Activated CD8-positive, alpha-beta T cell treated with anti-CD3 and anti-CD28 coated beads, Interleukin-2, amount 10 ng/mL, durations not matched to agents 7 days and 5 days (primary cell): ENCODE results near the gene MRPL10. TPM values are rescaled to one million over a fixed set of nuclear protein-coding genes. Genes with fewer than 3 reads are reported as not detected.

Experiments used
- ATAC-seq: fragments of 150-1000 bp; cut with Tn5 transposase; one replicate; pipeline ENCODE4 v1.10.0; 2021; ENCODE audit warnings: moderate library complexity
- CTCF ChIA-PET: fragments of 350-600 bp; sonication (Branson Sonifier 250); formaldehyde crosslinking; loops from one replicate; lab custom pipeline; 2021; ENCODE audit warnings: antibody characterized with exemption; lab: Charles Lee
- POLR2A ChIA-PET: fragments of 350-600 bp; sonication (Branson Sonifier 250); formaldehyde crosslinking; loops from one replicate; lab custom pipeline; 2021; ENCODE audit warnings: antibody characterized with exemption; lab: Charles Lee
- DNase-seq: peaks from one replicate; pipeline ENCODE4 v3.0.0-alpha.2; 2020
- H3K27ac Mint-ChIP-seq: one replicate; pipeline ENCODE4 v1.8.0; 2021; ENCODE audit warnings: mild to moderate bottlenecking, mixed read lengths
- H3K27me3 Mint-ChIP-seq: one replicate; pipeline ENCODE4 v1.8.0; 2021; ENCODE audit warnings: low read depth, mixed read lengths
- H3K36me3 Mint-ChIP-seq: one replicate; pipeline ENCODE4 v1.8.0; 2021; ENCODE audit warnings: low read depth, mixed read lengths
- H3K4me1 Mint-ChIP-seq: one replicate; pipeline ENCODE4 v1.8.0; 2021; ENCODE audit warnings: low read depth, mixed read lengths
- H3K4me3 Mint-ChIP-seq: one replicate; pipeline ENCODE4 v1.8.0; 2021; ENCODE audit warnings: mild to moderate bottlenecking, mixed read lengths
- H3K9me3 Mint-ChIP-seq: one replicate; pipeline ENCODE4 v1.8.0; 2022; ENCODE audit warnings: mixed read lengths; ENCODE audit not compliant: insufficient read depth
- total RNA-seq, 2 experiments: library from RNA; stranded (reverse); gene quantifications; one replicate each; pipeline ENCODE4 v1.2.3, GENCODE V29; 2021

The MRPL10 gene
- total RNA-seq, 2 experiments from 2014 or later = 37.9 to 41.6 TPM

GRCh38 chr17:47802341-47803022 is 28.9 kb downstream of the MRPL10 start:
- DNase-seq = peak; percentile 76
- H3K27me3 Mint-ChIP-seq = peaks cover 3% of the 10 kb centered on the region
- H3K27ac Mint-ChIP-seq = no peak overlapping the region
- H3K36me3 Mint-ChIP-seq = peaks cover 8% of the 10 kb centered on the region
- H3K4me3 Mint-ChIP-seq = no peak overlapping the region
- CTCF ChIA-PET = interaction anchor here (0.6 to 2.1 kb wide), 13 partner anchors 10 to 153 kb away, joined by 3 to 10 read pairs (median 3); no protein-coding TSS in a partner anchor
- POLR2A ChIA-PET = no interaction called here
- no peaks in the 10 kb centered on the region for H3K9me3 Mint-ChIP-seq
- H3K4me1 Mint-ChIP-seq = no peaks in the 10 kb centered on the region
- ATAC-seq = peak; percentile 91

GRCh38 chr17:47801906-47802305 is 29.4 kb downstream of the MRPL10 start:
- DNase-seq = no peak
- Mint-ChIP-seq H3K4me1 (no peaks in the 10 kb centered on the region), H3K9me3 (no peaks in the 10 kb centered on the region), H3K36me3 (peaks cover 2% of the 10 kb centered on the region), H3K27ac (no peak overlapping the region), H3K4me3 (no peak overlapping the region), H3K27me3 (peaks cover 5% of the 10 kb centered on the region)
- ChIA-PET CTCF (interaction anchor here (0.6 to 2.1 kb wide), 12 partner anchors 9 to 153 kb away, joined by 3 to 10 read pairs (median 3); no protein-coding TSS in a partner anchor), POLR2A (interaction anchor here (1.1 kb wide), 1 partner anchor 69 kb away, joined by 3 read pairs; the partner anchor contains the start of gene TBX21)
- ATAC-seq = no peak

- peaks cover 5% of the 10 kb centered on the region for H3K27me3 Mint-ChIP-seq
- no peak overlapping the region for H3K27ac Mint-ChIP-seq
- no peaks in the 10 kb centered on the region for H3K36me3 Mint-ChIP-seq
- ATAC-seq = no peak
- H3K4me1 Mint-ChIP-seq = no peaks in the 10 kb centered on the region
- H3K4me3 Mint-ChIP-seq = no peak overlapping the region
- H3K9me3 Mint-ChIP-seq = no peaks in the 10 kb centered on the region
- POLR2A ChIA-PET = interaction anchor here (1.1 kb wide), 1 partner anchor 68 kb away, joined by 3 read pairs; the partner anchor contains the start of gene TBX21
- no peak for DNase-seq
- CTCF ChIA-PET = interaction anchor here (0.8 to 2.1 kb wide), 8 partner anchors 9 to 152 kb away, joined by 3 to 10 read pairs (median 4); no protein-coding TSS in a partner anchor
Measured at GRCh38 chr17:47801176-47801765, 30.1 kb downstream of the MRPL10 start.

GRCh38 chr17:47800686-47801085 is 30.7 kb downstream of the MRPL10 start:
- ChIA-PET POLR2A (no interaction called here), CTCF (interaction anchor here (1.6 to 2.1 kb wide), 2 partner anchors 101 to 136 kb away, joined by 9 to 10 read pairs; no protein-coding TSS in a partner anchor)
- Mint-ChIP-seq H3K4me1 (no peaks in the 10 kb centered on the region), H3K9me3 (no peaks in the 10 kb centered on the region), H3K27ac (no peak overlapping the region), H3K4me3 (no peak overlapping the region), H3K36me3 (no peaks in the 10 kb centered on the region), H3K27me3 (peaks cover 5% of the 10 kb centered on the region)
- DNase-seq (no peak), ATAC-seq (no peak)

GRCh38 chr17:47797797-47798196 is 33.5 kb downstream of the MRPL10 start:
- no peaks in the 10 kb centered on the region for H3K36me3 Mint-ChIP-seq
- DNase-seq (no peak), ATAC-seq (no peak)
- no peaks in the 10 kb centered on the region for H3K4me1 Mint-ChIP-seq
- peaks cover 13% of the 10 kb centered on the region for H3K27me3 Mint-ChIP-seq
- no peak overlapping the region for H3K4me3 Mint-ChIP-seq
- ChIA-PET CTCF (interaction anchor here (0.9 kb wide), 1 partner anchor 99 kb away, joined by 4 read pairs; no protein-coding TSS in a partner anchor), POLR2A (no interaction called here)
- H3K27ac Mint-ChIP-seq = no peak overlapping the region
- no peaks in the 10 kb centered on the region for H3K9me3 Mint-ChIP-seq

- H3K9me3 Mint-ChIP-seq = no peaks in the 10 kb centered on the region
- peaks cover 46% of the 10 kb centered on the region for H3K27me3 Mint-ChIP-seq
- H3K27ac Mint-ChIP-seq = no peak overlapping the region
- ATAC-seq (no peak), DNase-seq (no peak)
- POLR2A ChIA-PET = interaction anchor here (1.0 kb wide), 1 partner anchor 102 kb away, joined by 3 read pairs; no protein-coding TSS in a partner anchor
- H3K36me3 Mint-ChIP-seq = no peaks in the 10 kb centered on the region
- H3K4me3 Mint-ChIP-seq = no peak overlapping the region
- H3K4me1 Mint-ChIP-seq = peaks cover 10% of the 10 kb centered on the region
- CTCF ChIA-PET = interaction anchor here (1.4 to 1.6 kb wide), 2 partner anchors 9 to 51 kb away, joined by 3 to 4 read pairs; no protein-coding TSS in a partner anchor
Measured at GRCh38 chr17:47792979-47793378, 38.4 kb downstream of the MRPL10 start.

GRCh38 chr17:47792457-47792856 is 38.9 kb downstream of the MRPL10 start:
- Mint-ChIP-seq H3K4me1 (peaks cover 10% of the 10 kb centered on the region), H3K4me3 (no peak overlapping the region), H3K9me3 (no peaks in the 10 kb centered on the region), H3K27ac (no peak overlapping the region), H3K27me3 (peaks cover 49% of the 10 kb centered on the region), H3K36me3 (no peaks in the 10 kb centered on the region)
- ChIA-PET CTCF (interaction anchor here (1.4 to 1.6 kb wide), 2 partner anchors 9 to 50 kb away, joined by 3 to 4 read pairs; no protein-coding TSS in a partner anchor), POLR2A (interaction anchor here (0.6 to 1.0 kb wide), 3 partner anchors 54 to 103 kb away, joined by 3 read pairs; no protein-coding TSS in a partner anchor)
- DNase-seq (no peak), ATAC-seq (no peak)

GRCh38 chr17:47791025-47791424 is 40.3 kb downstream of the MRPL10 start:
- DNase-seq (no peak), ATAC-seq (no peak)
- Mint-ChIP-seq H3K27ac (no peak overlapping the region), H3K9me3 (no peaks in the 10 kb centered on the region), H3K4me3 (no peak overlapping the region), H3K27me3 (peaks cover 49% of the 10 kb centered on the region), H3K36me3 (no peaks in the 10 kb centered on the region), H3K4me1 (peaks cover 10% of the 10 kb centered on the region)
- ChIA-PET POLR2A (no interaction called here), CTCF (interaction anchor here (0.6 to 2.1 kb wide), 2 partner anchors 92 to 93 kb away, joined by 3 to 10 read pairs; no protein-coding TSS in a partner anchor)

GRCh38 chr17:47789611-47790561 is 41.5 kb downstream of the MRPL10 start:
- Mint-ChIP-seq H3K4me1 (peaks cover 10% of the 10 kb centered on the region), H3K27me3 (peaks cover 48% of the 10 kb centered on the region), H3K4me3 (peak overlapping the region; percentile 57), H3K9me3 (no peaks in the 10 kb centered on the region), H3K36me3 (no peaks in the 10 kb centered on the region), H3K27ac (no peak overlapping the region)
- ATAC-seq = peak; percentile 90
- CTCF ChIA-PET = interaction anchor here (0.6 to 2.1 kb wide), 21 partner anchors 20 to 145 kb away, joined by 3 to 16 read pairs (median 3); partner anchors contain the start of gene TBX21
- POLR2A ChIA-PET = no interaction called here
- peak; percentile 61 for DNase-seq

- Mint-ChIP-seq H3K27ac (no peak overlapping the region), H3K27me3 (peaks cover 50% of the 10 kb centered on the region), H3K4me1 (peaks cover 9% of the 10 kb centered on the region), H3K4me3 (no peak overlapping the region), H3K36me3 (no peaks in the 10 kb centered on the region), H3K9me3 (no peaks in the 10 kb centered on the region)
- ATAC-seq = peak; percentile 62
- DNase-seq = peak; percentile 72
- POLR2A ChIA-PET = interaction anchor here (1.3 to 1.5 kb wide), 2 partner anchors 14 to 50 kb away, joined by 3 to 4 read pairs; no protein-coding TSS in a partner anchor
- CTCF ChIA-PET = interaction anchor here (0.8 to 1.6 kb wide), 4 partner anchors 16 to 122 kb away, joined by 3 to 6 read pairs (median 3); partner anchors contain the start of genes LRRC46 and MRPL10
Measured at GRCh38 chr17:47785538-47786123, 45.7 kb downstream of the MRPL10 start.
